KG1 (cell line): ENCODE measurements around the gene ERGIC1.
"Not testable (repeated sequence)": the region's sequence is repeated elsewhere in the genome, so short reads cannot be mapped to it uniquely, and the experiment has no call there.

Source experiments
- DNase-seq: peaks from one replicate; lab custom pipeline; 2025; lab: John Stamatoyannopoulos, UW

ERGIC1 gene

DNA sequence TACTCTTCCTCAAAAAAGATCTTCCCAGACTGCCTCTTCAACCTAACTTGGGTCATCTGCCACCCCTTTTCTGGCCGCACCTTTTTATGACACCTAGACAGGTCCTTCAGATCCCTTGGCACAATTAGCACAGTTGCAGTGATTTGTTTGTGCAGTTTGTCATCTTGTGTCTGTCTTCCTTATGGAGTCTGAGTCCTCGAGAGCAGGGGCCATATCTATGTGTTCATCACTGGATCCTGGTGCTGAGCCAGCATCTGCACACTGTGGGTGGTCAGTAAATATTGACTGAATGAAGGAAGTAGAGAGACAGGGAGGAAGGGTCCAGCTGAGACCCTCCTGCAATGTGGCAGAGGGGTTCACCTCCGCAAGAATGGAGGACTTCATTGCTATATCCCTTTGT is 14.4 kb downstream of the ERGIC1 start:
- no peak for DNase-seq

- no peak for DNase-seq
Measured at GRCh38 chr5:172849606-172850453, 15.8 kb downstream of the ERGIC1 start.

GRCh38 chr5:172850454-172850797 is 16.4 kb downstream of the ERGIC1 start:
- DNase-seq: no peak

- not testable (repeated sequence) for DNase-seq
Measured at GRCh38 chr5:172851254-172851653, 17.2 kb downstream of the ERGIC1 start.

DNA sequence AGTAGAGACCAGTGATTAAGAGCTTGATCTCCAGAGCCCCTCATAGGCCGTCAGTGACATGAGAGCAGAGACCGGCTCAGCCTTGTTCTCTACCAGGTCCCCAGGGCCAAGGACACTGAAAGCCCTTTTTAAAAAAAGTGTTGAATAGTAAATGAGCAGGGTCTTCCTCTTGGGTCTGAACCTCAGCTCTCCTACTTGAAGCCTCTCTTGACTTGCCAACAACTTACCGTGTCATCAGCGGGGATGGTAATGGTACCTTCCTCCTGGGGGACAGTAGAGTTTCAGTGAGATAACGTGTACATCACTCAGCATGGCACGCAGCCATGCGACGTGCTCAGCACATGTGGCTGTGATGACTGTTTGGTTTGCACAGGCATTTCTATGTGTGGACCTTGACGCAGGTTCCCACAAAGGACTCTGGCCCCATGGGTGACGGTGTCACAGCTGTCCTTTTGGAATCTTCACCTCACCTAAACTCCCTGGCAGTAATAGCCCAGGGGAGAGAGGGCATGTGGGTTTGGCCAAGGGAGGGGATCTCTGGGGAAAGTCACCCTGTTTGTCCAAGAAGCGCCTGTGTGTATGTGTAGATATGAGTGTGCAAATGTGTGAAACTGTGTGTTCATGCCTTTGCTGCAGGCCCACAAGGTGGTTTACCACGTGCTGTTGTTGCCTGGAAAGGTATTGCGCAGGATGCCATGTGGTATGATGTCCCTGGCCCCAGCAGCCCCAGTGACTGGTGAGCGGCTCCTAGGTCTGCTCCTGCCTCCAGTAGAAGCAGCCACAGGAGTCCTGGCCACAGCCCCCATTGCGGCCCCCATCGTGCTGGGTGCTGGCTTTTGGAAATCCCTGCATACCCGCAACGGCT is 18.7 kb downstream of the ERGIC1 start:
- DNase-seq: no peak

GRCh38 chr5:172853355-172853975 is 19.4 kb downstream of the ERGIC1 start:
- DNase-seq: no peak

DNA sequence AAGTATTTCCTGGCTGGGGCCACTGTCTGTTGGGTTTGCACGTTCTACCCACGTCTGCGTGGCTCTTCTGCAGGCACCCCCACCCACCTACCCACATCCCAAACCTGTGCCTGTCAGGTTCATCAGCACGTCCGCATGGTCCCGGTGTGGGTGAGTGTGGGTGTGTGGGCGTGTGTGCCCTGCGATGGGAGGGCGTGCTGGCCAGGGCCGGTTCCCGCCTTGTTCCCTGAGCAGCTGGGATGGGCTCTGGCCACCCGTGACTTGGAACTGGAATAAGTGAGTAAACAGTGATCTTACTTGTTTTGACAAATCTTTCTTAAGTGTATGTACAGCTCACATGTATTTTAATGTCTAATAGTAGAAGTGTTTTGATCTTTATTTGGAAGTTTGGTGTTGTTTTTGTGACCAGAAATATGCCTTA is 20.4 kb downstream of the ERGIC1 start:
- no peak for DNase-seq

- no peak for DNase-seq
Measured at GRCh38 chr5:172854971-172855370, 20.9 kb downstream of the ERGIC1 start.

- DNase-seq: no peak
Measured at GRCh38 chr5:172855597-172856292, 21.7 kb downstream of the ERGIC1 start.

DNA sequence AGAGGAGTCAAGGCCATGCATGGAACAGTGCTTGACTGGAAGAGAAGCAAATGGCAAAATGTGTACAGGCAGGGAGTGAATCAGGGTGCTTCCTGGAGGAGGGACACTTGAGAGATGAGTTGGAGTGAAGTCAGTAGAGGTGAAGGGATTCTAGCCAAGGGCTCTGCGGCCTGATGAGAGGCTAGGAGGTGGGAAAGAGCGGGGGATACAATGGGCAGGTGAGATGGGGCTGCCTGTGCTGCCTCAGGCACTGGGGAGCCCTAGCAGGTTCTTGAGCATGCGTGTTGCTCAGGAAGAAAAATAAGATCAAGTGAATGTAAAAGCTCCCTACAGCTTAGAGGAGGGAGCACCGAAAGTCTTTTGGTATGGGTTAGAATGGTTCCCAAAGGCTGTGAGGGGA is 22.3 kb downstream of the ERGIC1 start:
- no peak for DNase-seq

DNA sequence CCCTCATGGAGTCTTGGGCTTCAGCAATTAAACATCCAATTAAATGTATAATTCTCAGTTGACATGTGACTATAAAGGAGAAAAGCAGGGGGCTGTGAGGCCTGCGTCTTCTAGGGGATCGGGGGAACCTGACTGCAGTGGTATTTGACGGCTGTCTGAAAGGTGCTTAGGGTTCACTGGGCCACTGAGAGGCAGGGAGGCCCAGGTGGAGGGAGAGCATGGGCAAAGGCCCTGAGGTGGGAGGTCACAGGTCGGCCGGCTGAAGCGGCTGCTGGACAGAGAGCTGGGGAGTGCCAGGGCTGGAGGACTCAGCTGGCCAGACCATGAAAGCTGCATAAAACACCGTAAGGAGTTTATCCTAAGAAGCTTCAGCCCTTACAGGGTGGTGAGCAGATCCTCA is 23.9 kb downstream of the ERGIC1 start:
- no peak for DNase-seq

DNA sequence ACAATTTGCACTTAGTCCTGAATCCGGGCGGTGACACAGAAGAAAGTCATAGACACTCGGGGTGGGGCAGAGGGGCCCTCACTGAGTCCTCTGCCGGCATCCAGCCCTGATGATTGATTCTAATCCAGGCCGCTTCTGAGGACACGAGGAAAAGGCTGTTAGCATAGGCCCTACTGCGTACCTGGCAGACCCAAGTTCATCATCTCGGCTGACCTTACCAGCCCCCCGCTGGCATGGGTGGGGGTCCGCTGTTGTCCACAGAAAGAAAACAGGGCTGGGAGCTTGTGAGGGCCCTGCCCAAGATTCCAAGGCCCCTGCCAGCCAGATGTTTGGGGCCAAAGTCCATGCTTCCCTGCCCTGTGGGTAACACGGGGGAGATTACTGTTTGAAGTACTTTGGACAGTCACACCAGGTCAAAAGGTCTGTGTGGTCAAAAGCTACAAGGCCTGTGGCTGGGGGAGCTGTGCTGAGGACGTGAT is 24.5 kb downstream of the ERGIC1 start:
- DNase-seq: no peak

DNA sequence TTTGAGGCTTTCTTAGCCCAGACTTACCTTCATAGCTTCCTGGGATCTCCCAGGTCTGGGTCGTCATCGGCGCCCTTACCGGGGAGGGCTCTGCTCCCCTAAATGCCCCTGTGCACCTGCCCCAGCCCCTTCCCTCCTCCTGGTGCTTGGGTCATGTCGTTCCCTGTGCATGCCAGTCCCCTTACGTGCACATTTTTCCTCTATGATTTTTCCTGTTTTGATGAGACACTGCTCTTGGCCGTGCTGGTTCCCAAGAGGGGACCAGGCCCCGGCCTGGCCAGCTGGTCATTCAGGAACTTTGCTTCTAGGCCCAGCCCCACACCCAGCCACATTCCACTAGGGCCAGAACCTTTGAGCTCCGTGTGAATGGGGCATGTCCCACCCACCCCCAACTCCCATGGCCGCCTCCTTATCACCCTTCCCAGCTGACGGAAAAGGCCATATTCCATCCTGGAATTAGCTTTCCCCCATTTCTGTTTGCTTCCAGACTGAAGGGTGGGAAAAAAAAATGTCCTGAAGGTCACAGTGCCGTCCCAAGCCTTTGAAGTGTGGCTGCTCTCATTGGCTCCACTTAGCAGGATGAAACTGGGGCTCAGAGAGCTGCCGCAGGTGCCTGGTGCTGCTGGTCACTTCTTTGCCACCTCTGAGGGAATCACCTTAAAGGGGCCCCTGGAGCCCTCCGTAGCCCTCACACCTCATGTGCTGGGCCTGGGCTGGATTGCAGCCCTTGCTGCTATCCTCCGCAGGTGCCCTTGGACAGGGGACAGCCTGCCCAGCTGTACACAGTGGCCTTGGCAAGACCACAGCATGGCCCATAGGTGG is 25.1 kb downstream of the ERGIC1 start:
- DNase-seq: no peak

GRCh38 chr5:172859966-172860365 is 25.9 kb downstream of the ERGIC1 start:
- DNase-seq: no peak

DNA sequence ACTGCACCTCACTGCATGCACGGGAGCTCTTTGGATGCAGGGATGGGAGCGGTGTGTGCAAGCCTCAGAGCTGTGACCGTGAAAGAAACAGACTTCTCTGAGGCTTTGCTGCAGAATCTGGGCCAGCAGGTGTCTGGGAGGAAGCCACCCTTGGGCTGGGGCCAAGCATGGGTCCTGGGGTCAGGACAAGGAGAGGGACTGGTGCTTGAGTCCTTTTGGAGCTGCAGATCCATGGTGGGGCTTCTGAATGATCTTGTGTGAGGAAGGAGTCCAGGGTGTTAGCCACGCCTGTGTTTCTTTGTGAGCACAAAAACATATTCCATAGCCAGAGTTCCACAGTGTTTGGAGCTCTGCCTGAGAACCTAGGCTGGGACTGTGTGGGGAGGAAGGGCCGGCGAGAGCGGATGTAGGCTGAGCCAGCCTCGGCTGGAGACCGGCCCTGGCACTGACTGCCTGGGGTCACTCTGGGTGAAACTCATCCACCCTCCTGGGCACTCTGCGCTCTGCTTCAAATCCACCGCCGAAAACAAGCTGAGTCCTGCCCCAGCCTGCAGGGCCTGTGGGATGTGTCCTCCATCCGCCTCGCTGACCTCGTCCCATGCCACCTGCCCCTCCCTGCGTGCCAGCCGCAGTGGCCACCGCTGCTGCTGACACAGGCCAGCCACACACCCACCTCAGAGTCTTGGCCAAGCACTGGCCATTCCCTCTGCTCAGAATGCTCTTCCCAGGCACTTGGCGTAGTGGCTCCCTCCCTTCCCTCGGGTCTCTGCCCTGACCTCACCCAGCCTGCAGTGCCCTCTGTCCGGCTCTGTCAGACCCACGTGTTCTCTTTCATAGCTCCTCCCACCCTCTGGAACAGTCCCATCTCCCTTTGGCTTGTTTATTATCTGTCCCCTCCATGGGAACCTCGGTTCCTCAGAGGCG is 26.7 kb downstream of the ERGIC1 start:
- no peak for DNase-seq

DNA sequence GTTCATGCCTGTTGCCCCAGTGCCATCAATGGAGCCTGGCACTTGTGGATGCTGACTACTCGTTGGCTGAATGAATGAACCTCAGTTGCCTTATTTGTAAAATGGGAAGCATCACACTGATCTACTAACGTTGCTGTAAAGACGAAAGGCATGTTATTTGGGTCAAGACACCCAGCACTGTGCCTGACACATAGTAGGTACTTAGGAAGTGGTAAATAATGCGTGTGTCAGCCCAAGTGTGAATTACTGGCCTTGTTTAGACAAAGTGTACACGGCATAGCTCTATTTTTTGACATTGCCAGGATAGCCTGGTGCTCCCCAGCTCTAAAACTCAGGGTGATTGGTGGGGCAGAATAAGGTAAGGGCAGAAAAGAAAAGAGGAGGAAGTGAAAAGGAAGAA is 27.4 kb downstream of the ERGIC1 start:
- no peak for DNase-seq

DNA sequence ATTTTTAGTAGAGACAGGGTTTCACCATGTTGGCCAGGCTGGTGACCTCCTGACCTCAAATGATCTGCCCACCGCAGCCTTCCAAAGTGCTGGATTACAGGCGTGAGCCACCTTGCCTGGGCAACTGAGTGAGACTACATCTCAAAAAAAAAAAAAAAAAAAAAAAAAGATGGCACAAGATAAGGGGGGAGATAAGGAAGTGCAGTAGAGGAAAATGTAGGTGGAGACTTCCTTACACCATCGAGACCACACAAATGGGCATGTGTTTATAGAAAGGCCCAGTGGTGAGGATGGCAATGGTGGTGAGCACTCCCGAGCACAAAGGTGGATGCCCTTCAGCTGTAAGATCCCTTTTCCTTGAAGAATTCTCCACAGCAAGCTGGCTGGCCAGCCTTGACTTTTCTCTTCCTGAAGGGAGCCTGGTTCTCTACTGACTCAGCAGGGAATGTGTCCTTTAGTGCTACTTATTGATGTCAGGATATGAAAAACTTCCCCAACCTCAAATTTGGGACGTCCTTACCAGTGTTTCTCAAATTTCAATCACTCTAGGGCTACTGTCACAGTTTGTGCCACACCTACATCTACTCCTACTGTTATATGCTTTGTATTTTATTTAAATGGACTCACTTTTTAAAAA is 28.2 kb downstream of the ERGIC1 start:
- DNase-seq: no peak

- not testable (repeated sequence) for DNase-seq
Measured at GRCh38 chr5:172864171-172864570, 30.1 kb downstream of the ERGIC1 start.

- DNase-seq: no peak
Measured at GRCh38 chr5:172864747-172865146, 30.7 kb downstream of the ERGIC1 start.
